ENCODE data around the gene ARL3.

The ARL3 gene

GRCh38 chr10:102629661-102630614 lies 84.3 kb downstream of the ARL3 start:
- no peak overlapping the region for H3K27ac ChIP-seq
- TF ChIP-seq ZFX (IDR thresholded peaks at IDR 0.05; ENCODE audit: borderline replicate concordance) (no peak), CTCF (IDR thresholded peaks at IDR 0.05) (no peak)

- no peak overlapping the region for H3K27ac ChIP-seq
- no peak for TF ChIP-seq ZFX (IDR thresholded peaks at IDR 0.05; ENCODE audit: borderline replicate concordance)
- no peak for TF ChIP-seq CTCF (IDR thresholded peaks at IDR 0.05)
Measured at GRCh38 chr10:102628451-102628911, 85.7 kb downstream of the ARL3 start.

DNA sequence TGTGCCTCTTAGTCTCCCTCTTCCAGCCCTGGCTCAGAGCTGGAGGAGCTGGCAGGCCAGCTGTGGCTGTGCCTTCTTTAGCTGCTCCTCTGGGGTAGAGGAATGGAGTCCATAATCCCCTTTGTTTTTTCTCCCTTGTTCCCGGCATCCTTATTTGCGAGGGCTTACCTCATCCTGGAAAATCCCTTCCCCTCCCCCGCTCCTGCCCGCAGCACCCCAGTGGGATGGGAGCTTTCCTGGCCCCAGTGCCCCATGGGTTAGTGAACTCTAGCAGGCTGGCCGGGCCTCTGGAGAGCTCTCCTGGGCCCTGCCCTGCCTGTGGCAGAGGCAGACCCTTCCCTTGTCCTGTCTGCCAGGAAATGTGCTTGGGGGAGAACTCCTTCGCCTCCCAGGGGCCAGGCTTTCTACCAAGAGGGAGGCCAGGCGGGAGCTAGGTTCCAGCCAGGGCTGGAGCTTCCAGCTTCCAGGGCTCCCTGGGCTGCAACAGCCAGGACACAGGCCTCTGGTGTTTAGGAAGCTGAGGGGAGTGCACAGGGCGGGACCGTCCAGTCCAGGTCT lies 86.4 kb downstream of the ARL3 start:
- H3K27ac ChIP-seq, result no peak overlapping the region
- TF ChIP-seq ZFX (IDR thresholded peaks at IDR 0.05; ENCODE audit: borderline replicate concordance), result no peak
- TF ChIP-seq CTCF (IDR thresholded peaks at IDR 0.05), result no peak

GRCh38 chr10:102627291-102627735 lies 86.9 kb downstream of the ARL3 start:
- H3K27ac ChIP-seq, result no peak overlapping the region
- TF ChIP-seq CTCF (IDR thresholded peaks at IDR 0.05) (no peak), ZFX (IDR thresholded peaks at IDR 0.05; ENCODE audit: borderline replicate concordance) (no peak)

DNA sequence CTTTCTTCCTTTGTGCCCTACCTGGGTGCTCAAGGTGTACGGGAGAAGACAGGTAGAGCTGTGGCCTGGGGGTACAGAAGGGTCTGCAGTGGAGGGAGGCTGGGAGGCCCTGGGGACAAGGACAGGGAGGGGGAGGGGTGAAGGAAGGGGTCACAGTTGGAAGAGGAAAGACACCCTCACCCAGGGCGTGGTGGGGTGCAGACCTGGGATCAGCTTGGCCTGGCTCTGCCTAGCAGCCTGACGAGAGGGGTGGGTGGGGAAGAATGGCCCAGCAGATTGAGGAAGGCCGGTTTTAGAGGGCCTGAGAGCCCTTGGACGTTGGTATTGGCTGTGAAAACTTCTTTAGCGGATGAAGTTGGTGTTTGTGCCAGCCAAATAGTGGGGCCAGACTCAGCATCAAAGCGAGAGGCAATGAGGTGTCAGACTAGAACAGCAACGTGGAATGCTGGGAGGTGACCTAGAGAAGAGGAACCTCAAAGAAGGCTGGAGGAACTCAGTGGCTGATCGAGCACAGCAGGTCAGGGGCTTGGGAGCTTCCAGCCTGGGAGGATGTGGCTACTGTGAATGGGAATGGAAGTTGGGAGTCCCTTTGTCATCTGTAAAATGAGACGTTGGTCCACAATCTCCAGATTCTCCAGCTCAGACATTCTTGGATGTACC lies 88.0 kb downstream of the ARL3 start:
- no peak overlapping the region for H3K27ac ChIP-seq
- no peak for TF ChIP-seq CTCF (IDR thresholded peaks at IDR 0.05)
- no peak for TF ChIP-seq ZFX (IDR thresholded peaks at IDR 0.05; ENCODE audit: borderline replicate concordance)

GRCh38 chr10:102624751-102625645 lies 89.2 kb downstream of the ARL3 start:
- TF ChIP-seq CTCF (IDR thresholded peaks at IDR 0.05), result no peak
- TF ChIP-seq ZFX (IDR thresholded peaks at IDR 0.05; ENCODE audit: borderline replicate concordance), result no peak
- H3K27ac ChIP-seq, result no peak overlapping the region
